T-helper 22 cell (primary cell): ENCODE results near the gene P2RY2.

ENCODE experiments used
- DNase-seq: peaks from one replicate; pipeline ENCODE4 v3.0.0-alpha.2; 2020; ENCODE audit warnings: low read depth

P2RY2 gene

DNA sequence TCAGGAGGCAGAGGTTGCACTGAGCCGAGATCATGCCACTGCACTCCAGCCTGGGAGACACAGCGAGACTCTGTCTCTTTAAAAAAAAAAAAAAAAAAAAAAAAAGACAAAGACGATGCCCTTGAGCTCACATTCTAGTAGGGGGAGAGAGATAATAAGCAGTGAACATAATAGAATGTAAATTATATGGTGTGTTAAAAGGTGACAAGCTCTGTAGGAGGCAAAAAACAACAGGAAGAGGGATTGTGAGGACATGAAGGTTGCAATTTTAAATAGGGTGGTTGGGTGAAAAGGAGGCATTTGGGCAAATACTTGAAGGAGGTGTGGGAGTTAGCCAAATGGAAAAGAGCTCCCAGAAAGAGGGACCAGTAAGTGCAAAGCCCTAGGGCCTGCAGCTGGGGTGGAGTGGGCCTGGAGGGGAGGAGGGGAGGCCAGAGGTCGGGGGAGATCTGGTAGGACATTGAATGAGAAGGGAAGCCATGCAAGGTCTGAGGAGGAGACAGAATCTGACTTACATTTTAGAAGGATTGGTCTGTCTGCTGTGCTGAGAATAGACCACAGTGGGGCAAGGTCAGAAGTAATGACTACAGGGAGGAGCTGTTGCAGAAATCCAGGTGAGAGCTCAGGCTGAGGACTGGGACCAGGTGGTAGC, 26.6 kb downstream of the P2RY2 start:
- no peak for DNase-seq

DNA sequence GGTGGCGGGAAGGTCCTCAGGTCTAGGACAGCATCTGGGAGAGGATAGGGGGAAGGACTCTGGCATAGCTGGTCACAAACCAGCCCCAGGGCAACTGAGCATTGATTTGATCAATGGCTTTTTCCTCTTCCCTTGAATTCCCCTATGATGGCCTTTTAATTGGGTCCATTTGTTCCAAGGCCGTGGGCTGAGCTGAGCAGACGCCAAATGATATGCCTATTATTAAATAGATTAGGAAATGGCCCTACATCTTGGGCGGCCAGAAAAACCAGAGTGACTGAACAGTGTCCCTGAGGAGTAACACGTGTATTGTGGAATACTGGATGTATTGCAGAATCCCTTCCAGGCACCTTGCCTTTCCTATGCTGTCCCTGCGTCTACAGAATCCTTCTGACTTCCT, 27.4 kb downstream of the P2RY2 start:
- DNase-seq: no peak

DNA sequence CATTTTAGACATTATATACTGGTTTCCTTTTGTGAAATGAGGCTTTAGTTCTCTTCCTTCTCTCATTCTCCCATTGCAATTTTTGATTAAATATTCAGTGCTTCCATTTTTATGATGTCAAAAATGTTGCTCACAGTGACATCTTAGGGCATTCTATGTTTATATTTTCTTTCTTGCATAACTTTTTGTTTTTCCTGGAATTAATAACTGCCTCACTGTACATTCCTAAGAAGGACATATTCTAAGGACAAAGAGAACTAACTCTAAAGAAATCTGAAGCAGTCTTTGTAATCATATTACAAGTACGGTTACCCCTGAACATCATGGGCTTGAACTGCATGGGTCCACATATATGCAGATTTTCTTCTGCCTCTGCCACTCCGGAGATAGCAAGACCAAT, 28.2 kb downstream of the P2RY2 start:
- no peak for DNase-seq

DNA sequence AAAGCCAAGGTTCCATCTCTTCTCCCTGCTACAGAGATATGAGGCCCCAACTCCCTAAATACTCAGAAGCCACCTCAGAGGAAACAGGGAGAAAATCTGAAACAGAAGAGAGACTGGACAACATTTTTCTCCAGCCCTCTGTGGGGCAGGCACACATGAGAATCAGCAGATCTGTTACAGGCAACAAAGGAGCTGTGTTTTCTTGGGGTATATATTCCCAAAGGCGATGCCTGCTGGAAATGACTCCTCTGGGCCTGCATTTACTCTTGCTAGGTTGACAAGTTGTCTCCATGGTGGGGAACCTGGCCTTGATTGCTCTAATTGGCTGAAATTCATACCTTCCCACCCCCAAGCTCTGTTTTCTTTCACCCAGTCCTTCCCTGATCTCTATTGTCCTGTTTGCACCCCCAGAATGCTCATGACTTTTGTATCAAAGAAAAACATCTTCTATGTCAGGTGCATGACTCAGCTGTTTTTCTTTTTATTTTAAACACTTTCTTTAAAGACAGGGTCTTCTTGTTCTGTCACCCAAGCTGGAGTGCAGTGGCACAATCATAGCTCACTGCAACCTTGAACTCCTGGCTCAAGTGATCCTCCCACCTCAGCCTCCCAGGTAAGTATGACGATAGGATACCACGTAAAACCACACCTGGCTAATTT, 30.6 kb downstream of the P2RY2 start:
- DNase-seq: no peak

DNA sequence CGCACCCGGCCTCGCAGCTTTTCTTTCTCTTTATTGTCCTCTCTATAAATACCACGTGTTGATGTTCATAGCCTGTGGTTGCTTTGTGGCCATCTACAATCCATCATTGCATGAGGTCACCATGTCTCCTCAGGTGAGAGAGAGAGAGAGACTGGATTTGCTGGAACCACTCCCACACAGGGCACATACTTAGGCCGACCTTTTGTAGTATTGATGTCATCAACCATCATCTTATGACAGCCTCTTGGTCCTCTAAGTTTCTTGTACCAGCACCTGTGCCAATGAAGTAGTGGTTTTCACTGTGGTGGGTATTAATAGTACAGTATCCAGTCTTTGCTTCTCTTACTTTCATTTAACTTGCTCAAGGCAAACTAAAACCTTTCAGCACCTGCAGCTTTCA, 31.2 kb downstream of the P2RY2 start:
- no peak for DNase-seq

DNA sequence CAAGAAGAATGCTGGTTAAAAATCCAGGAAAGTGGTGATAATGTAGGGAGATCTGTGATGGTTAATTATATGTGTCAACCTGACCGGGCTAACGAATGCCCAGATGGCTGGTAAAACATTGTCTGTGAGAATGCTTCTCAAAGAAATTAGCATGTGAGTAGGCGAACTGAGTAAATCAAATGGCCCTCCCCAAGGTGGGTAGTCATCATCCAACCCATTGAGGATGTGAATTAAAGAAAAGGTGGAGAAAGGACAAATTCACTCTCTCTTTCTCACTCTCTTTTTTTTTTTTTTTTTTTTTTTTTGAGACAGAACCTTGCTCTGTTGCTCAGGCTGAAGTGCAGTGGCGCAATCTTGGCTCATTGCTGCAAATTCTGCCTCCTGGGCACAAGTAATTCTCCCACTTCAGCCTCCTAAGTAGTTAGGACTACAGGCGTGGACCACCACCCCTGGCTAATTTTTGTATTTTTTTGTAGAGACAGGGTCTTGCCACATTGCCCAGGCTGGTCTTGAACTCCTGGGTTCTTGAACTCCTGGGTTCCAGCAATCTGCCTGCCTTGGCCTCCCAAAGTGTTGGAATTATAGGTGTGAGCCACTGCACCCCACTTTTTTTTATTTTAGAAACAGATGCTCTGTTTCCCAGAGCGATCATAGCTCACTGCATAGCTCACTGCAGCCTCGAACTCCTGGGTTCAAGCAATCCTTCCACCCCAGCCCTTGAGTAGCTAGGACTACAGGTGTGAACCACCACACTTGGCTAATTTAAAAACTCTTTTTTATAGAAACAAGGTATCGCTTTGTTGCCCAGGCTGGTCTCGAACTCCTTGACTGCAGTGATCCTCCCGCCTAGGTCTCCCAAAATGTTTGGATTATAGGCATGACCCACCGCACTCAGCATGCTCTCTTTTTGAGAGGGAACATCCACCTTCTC, 32.0 kb downstream of the P2RY2 start:
- no peak for DNase-seq

DNA sequence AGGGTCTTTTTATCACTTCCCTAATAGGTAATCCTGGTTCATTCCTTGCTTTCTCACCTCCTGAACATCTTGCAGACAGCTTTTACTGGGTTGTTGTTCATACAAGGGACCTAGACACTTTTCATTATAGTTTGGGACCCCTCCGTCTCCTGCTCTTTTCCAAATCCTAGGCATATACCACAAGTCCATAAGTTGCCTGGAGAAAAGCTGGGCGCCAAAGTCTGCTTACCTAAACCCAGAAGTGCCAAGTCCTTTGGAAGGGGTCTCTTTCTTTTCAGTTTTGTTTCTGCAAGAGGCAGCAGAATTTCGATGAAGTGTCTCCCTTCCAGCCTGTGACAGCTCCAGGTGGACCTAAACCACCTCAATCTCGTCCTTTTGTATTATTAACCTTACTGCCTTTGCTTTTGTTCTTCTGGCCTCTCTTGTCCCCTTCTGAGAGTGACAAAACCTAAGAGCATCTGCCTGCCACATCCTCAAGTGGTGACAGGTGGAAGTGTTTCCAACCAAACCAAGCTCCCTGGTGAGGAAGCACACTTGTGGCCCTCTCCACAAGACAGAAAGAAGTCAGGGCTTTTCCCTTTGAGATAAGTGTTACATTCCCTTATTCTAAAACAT, 34.6 kb downstream of the P2RY2 start:
- DNase-seq: no peak

DNA sequence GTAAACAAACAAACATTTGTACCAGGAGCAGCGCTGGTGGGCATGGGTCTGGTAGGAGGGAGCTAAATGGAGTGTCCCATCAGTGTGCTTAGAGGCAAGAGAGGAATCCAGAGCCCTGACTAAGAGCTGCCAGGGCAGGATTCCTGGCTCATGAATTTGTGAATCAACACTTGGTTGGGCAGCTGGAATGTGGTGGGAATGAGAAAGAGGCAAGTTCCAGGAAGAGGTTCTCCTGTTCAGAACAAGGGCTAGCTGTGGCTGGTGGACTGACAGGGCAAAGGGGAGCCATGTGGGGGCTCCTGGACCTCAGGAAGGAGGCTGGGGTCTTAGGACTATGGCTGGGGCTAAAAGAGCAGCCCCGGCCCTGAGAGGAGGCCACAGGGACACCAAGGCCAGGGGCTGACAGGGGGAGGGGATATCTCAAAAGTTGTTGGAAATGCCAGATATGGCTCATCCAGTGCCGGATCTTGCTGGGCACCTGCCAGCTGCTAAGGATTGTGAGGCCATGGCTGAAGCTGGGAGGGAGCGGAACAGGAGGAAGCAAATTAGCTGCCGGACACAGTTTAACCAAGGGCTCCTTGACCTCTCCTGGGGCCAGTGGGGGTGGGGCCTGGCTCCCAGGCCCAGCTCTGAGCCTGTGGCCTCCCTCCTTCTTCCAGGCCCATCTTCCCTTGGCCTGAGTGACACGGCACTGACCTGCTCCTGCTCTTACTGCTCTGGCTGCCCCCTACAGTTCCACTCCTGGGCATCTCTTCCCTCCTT, 39.4 kb downstream of the P2RY2 start:
- no peak for DNase-seq

DNA sequence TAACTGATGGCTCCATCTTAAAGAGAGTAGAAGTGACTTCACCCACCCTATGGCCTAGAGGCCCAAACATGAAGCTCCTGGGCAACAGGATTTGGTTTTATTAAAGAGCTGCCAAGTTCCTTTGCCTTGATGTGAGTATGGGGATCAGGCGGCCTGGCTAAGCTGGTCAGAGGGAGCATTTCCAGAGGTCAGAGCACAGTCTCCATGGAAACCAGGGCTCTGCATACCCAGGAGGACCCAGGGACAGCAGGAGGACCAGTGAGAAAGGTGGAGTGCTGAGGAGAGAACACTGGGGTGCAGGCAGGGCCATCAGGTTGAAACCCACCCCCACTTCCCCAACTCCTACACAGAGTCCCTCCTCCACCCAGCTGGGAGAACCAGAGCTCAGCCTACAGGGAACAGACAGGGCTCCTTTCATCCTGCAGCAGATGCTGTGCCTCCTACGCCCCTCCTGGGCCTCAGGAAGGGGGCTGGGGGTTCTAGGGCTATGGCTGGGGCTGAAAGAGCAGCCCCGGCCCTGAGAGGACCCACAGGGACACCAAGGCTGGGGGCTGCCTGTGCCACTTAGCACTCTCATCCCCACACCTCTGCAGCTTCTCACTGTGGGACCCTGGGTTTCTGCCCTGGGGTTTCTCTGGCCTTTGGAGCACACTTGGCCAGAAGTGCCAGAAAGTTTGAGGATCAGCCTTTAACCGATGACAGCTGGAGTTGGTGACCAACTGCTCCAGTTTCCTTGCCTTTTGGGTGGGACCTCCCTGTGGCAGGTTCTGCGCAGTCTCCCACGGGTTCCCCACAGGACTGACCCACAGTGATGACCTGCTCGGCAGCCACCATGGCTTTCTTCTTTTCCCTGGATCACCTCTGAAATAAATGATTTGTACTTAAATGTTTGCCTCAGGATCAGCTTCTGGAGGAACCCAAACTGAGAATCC, 40.3 kb downstream of the P2RY2 start:
- no peak for DNase-seq

DNA sequence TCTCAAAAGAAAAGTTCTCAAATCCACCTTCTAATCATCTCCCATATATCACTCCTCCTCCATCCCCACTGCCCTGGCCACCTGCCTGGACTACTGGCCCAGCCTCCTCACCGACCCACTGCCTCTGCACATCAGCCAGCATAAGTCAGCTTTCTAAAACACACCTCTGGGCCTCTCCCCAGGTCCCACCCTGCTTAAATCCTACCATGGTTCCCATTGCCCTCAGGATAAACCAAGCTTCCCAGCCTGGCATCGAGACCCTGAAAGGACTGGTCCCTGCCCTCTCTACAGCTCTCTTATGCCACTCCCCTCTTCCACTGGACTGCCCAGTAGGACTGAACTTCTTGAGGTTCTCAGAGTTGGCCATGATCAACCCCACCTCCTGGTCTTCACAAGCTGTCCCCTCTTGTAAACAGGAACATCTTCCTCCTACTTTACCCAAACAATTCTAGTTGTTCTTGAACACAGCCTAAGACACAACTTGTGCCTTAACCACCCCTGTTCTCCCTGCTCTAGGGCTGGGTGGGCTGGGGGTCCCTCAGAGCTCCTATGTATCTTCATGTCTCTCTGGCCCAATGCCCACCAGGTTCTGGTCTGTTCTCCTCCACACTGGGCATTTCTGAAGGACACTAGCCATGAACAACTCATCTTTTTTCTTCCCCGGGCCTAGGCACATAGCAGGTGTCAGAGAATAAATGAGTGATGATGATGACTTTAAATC, 41.5 kb downstream of the P2RY2 start:
- DNase-seq: no peak

DNA sequence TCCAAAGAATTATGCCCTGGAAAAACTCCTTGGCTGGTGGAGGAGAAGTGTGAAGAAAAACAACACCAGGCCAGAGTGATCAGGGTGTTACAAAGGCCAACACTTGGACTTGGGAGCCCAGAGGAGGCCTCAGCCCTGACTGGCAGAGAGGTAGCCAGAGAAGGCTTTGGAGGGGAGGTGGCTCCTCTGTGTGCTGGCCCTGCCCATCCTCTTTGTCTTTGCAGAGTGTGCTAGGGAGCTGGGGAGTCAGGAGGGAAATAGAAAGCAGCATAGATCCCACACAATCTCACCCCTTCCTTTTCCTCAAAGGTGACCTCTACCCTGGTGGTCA, 42.0 kb downstream of the P2RY2 start:
- no peak for DNase-seq

DNA sequence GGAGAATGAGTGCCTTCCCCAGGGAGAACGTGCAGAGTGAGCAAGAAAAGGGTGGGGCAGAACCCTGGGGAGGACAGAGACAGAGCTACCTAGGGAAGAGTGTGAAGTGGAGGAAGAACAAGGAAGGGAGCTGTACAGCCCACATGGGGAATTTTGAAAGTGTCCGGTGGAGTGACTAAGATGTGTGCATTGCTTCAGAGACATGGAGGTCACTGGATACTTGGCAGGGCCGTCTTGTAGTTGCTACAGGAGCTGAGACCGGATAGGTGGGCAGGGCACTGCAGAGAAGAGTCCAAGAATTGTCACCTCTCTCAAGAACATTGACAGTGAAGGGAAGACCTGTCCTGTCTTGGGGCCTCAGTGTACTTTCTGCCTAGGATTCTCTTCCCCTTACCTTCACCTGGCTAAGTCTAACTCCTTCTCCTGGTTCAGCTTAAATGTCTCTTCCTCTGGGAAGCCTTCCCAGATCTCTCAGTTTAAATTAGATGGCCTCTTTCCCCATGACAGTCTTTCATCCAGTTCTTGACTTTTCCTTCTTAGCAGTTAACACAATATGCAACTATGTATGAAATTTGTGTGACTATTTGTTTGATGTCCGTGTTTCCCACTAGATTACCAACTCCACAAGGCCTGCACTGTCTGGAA, 44.9 kb downstream of the P2RY2 start:
- no peak for DNase-seq

DNA sequence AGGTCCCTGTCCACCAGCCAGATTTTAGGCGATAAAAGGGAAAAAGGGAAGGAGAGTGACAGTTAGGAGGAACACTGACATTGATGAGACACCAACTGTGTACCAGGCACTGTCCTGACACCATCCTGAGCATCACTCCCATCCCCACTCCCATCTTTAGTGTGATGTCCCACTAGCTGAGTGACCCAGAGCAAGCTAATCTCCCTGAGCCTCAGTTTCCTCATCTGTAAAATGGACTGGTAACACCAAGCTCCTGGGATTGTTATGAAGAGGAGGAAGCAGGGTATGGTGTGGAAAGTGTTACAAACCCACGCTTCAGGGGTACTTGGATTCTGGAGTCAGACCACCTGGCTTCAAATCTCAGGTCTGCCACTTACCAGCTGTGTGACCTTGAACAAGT, 45.6 kb downstream of the P2RY2 start:
- DNase-seq: no peak

DNA sequence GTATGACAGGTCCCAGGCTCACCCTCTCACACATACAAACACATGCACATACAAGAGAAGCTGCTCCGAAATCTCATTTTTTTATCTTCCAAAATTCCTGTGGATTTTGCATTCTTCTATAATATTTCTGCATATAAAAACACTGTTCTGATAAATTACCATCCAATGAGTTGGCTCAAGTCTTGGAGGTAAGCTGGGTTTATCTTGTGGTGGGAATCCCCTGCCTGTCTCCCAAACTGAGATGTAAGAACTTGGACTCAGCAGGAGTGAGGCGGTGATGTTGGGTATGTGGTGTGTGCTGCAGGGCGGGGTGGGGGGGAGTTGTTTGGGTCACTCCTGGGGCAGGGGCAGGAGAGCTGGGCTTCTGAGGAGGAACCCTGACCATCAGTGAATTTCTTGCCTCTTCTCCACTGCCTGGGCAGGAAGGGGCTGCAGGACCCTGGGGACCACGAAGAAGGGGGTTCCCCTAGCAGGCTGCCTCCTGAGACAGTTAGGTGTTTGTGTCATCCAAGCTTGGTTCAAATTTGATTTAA, 47.3 kb downstream of the P2RY2 start:
- DNase-seq: no peak

DNA sequence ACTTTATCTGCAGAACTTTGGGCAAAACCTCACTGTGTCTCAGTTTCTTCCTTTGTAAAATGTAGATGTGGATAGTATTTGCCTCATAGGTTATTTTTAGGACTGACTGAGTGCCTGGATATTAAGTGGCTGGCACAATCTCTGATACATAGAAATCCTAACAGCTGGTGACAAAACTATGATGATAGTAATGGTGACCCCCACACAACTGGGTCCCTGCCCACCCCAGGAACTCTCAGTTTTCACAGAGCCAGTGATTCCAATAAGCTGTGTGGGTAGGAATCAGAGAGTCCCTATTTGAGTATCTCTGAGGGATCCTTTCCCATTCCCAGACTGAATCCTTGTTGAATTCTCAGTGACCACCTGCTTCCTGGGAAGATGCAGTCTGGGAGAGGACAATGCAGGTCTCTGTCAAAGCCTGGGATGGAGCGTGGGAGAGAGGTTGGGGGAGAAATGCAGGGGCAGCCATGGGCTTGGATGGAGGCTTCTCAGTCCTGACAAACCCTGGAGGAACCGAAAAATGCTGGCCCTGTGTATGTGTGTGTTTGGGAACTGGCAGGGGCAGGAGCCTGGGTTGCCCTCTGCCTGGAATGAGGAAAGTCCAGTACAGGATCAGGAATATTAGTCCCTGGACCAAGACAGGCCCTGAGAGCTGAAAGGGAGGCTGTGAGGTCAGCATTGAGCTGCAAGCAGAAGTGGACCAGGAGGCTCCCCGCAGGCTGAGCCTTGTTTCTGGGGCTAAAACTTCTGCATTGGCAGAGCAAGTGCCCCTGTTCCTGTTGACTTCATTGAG, 48.0 kb downstream of the P2RY2 start:
- DNase-seq: no peak

DNA sequence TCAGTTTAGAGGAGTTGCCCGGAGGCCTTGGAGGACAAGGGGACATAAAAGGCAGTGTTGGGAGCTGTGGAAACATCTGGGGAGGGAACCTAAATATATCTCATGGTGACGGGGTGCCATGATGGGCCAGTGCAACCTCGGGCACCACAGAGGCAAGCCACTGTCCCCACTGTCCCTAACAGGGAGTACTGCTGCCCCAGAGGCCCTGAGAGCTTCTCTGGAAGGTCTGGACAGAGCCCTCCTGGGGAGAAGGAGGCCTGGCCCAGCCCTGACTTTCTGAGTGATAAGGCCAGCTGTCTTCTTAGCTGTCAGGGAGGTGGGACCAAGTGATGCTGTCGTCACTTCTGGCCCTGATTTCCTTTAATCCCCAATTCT, 48.6 kb downstream of the P2RY2 start:
- DNase-seq: no peak

DNA sequence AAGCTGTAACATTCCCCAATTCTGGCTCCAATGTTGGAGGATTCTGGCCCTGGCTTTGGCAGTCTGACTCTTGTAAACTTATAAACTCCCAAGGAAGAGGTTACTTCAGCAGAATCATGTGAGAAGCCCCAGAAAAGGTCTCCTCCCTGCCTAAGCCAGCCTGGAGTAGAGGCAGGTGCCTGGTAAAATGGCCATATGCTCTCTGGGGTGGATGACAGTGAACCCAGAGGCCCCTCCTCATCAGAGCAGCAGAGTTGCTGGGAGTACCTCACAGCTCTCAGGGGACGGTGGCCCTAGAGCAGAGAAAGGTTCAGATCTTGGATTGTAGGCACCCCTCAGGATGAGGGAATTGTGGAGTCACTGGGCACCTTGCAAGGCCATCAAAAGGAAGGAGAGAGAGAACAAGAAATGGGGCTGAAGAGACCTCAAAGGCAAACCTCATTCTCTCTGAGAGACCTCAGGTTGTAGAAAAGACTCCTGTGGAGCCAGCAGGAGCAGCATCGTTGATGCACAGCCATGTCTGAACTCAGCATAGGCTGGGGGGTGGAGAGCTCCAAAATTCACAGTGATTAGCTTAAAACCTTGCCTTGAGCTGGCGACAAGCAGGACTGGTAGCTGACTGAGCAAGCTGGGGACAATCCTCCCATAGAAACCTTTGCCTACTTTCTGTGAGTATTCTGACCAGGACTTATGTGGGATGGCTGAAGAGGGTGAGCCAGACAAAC, 49.2 kb downstream of the P2RY2 start:
- DNase-seq: no peak
